HG02852 (cell line): ENCODE measurements around the gene ACP1.

Source experiments
- ATAC-seq: cut with Tn5 transposase; IDR thresholded peaks from one replicate; pipeline ENCODE4 v1.9.1; 2021; ENCODE audit warnings: mild to moderate bottlenecking, moderate library complexity; ENCODE audit not compliant: unreplicated experiment

Gene ACP1

DNA sequence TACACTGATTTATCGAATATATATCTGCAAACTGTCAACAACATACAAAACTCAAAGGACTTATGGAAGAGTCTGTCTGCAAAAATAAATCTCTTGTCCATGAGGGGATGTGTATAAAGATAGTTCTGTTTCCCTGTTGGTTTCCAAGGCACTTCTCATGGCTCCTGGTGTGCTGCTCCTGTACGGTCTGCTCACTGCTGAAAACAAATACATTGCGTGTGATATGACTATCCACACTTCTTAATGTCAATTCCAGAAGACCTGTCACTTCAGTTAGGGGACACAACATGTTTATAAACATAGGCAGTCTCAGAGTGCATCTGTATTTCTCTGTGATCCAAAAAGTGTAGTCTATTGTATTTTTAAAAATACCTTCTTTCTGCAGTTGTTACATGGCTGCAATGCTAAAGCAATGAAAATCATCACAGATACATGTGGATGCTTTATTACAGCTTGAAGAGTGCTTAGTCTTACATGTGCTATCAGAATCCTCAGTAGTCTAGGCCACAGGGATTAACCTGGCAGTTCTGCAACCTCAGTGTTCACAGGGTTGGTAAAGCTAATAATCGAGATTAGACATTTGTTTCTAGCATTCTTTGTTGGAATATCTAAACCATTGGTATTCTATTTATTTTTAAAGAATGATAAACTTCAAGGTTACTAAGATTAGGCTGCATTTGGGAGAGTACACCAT is 15.4 kb downstream of the ACP1 start:
- no peak for ATAC-seq

DNA sequence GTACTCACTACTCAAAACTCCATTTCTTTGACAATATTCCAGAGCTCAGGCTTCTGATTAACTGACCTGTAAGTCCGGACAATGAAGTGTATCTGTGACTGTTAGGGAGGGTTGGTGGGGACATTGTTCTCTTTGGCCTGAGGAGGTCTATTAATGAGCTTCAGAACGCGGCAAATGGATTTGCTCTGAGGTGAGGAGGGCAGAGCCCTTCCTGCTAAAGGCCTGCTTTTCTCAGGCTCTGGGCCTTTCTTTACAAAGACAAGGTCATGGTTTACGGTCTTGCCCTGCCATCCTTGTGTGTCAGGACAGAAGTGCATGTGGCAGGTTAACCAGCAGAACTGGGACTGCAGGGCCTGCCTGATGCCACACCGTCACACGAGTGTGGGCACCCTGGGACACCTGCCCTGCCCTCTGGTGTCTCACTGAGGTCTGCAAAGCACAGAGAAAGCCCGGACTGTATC is 15.9 kb downstream of the ACP1 start:
- ATAC-seq = no peak

DNA sequence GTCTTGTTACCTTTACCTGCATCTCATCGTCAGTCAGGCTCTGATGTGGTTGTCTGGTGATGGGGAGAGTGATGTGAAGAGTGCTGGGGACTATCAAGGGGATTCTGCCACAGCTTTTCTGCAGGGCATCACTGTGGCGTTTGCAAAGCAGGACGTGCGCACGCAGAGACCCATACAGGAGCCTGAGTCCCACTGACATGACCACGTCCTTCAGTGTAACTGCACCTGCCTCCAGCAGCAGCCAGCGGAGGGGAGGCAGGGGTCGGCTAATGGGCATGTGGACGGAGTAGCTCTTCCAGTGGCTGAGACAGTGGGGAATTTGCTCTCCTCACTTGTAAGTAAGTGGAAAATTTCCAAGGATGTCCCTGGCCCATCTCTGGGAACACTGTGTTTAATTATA is 16.6 kb downstream of the ACP1 start:
- ATAC-seq = no peak

DNA sequence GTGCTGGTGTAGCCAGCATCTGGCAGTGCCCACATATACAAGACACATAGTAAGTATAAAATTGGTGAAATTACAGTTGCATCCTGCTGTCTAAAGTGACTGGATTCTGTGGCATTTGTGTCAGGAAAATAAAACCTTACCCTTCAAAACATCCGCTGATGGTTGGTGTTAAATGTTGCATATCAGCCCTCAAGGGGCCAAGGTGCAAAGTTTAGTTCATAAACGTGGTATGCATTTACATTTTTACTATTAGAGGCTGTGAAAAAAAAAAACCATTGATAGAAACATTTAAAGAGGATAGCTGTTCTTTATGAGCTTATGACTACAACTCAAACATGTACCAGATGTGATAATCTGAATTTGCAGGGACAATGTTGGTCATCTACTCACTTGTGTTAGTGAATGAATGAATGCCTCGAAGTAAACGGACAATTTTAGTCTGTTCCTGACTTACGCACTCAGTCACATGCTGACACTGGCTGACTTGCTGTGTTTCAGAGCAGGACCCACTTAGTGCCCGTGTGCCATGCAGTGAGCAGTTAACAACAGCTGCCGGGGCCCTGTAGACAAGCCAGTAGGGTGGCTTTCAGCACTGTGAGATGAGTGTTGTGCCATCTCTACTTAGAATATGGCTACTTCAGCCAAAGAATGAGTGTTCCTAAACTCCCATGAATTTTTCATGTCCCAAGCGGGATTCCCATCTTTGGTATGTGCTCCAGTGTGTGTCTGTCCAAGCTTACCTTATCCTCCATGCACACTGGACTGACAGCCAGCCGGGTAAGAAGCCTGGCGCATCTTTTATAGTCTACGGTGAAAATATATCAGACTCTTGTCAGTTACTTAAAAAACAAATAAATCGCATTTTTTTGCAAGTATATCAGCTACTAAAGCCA is 17.9 kb downstream of the ACP1 start:
- ATAC-seq = no peak

DNA sequence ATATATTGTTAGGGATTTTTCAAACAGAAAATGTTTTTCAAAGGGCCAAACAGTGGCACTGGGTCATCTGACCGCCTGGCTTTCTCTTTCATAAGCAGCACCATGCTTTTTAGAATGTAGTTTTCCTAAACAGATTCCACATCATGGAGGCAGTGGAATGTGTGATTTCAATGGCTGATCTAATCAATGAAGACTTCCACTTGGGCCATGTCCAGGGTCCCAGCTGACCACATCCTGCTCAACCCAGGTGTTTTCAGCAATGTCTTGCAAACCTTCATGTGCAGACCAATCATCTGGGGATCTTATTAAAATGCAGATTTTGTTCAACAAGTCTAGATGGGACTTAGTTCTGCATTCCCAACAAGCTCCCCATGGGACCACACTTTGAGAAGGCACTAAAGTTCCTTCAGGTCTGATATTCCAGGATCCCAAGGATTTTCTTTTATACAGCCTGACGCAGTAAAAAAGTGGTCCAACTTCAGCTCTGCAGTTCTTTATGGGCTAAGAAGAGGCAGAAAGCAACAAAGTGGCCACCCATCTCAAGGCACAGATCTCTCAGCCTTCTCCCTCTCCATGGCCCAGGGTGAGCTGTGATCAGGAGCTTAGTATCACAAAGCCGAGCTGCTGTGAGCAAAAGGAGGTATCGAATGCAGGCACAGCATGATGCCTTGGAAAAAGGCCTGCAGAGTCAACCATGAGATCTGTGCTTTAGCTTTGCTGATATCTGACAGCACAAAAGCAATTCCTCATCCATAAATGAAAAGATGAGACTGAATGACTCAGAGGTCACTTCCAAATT is 19.4 kb downstream of the ACP1 start:
- no peak for ATAC-seq

DNA sequence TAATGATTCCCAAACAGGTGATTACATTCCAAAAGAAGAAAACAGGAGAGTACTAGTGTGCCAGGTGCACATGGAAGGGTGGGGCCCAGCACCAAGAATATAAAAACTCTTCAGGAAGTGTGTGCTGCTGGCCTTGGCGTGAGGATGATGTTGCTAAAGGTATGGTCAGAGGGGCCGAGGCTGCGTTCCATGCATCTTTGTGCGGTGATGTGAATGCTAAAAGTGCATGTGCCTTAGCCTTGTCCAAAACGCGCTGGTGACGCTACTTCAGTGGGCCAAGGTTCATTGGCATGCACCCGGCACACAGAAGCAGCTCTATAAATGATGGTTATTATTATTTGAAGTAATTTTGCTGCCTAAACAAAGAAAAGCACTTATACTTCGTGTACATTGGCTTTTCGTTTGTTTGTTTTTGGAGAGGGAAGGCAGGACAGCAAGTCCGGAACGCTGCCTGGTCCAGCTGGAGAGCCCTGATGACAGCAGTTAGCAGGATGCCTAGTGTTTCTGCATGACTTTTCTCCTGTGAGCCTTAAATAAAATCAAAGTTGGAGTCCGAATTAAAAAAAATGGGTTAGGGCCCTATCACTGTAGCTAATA is 20.2 kb downstream of the ACP1 start:
- ATAC-seq = no peak

DNA sequence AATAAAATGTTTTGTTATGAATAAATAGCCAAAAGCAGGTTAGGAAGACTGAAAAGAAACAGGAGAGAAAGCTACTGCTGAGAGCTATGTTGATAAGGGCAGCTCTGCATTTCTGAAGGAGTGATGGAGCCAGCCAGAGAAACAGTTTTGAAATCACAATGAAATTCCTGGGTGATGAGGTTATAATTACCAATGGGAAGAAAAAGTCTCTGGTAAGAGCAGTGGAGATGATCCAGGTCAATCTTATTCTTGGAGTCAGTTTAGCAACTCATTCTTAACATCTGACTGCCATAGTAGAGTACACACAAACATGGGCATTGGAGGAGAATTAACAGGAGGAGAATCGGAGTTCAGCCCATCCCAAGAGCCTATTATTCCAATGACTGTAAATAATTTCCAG is 20.8 kb downstream of the ACP1 start:
- ATAC-seq = no peak

DNA sequence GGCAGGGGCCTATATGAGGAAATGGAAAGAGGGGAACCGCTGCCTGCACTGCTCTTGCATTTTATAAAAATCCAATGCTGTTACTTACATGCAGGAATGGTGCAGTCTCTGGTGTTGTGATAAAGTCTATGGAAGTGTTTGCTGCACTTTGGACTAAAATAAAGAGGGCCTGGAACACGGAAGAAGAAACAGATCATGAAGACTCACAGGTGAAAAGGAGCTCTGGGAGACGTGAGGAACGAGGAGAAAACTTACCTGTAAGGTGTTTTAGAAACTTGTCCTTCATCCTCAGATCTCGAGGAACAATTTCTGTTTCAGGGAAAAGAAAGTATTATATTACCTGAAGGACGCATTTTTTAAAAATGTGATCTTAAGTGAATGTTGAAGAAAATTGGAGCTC is 21.3 kb downstream of the ACP1 start:
- no peak for ATAC-seq

DNA sequence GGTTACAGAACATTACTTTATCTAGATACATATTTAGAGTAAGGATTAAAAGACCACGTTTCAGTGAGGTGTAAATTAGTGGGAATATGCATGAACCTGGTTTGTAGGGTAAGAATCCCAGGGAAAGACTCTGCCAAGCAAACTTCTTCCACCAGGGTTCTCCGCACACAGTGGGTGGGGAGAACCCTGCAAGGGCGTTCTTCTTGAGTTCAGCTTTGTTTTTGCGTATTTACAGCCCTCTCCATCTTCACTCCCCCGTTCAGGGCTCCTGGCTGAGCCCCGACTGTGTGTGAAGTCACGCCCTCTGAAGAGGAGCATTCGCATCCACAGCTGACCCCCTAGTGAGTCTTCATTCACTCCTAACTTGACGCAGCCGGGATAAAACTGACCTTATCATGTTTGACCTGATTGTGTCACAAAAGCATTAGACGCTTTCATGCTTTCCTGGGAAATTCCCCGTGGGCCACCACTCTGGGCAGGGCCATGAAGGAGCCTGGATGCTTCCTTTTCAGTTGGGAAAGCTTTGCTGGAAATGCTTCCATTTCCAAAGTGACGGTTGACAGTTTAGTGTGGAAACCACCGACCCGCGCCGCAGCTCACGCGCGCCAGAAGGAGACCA is 22.1 kb downstream of the ACP1 start:
- no peak for ATAC-seq

DNA sequence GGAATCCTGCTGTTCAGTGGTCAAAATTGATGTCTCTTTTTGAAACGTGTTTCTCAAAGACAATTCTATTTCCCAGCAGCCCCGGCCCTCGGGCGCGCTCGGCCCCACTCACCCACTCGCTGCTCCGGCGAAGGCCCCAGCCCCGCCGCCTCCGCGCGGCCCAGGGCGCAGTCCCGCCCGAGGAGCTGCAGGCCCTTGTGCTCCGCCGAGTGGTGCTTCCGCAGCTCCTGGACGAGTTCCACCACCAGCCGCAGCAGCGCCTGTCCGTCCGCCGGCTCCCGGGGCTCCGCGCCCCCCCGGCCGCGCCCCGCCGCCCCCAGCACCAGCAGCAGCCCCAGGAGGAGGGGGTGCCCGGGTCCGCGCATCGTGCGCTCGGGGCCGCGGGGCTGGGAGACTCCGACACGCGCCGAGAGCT is 22.7 kb downstream of the ACP1 start:
- no peak for ATAC-seq

DNA sequence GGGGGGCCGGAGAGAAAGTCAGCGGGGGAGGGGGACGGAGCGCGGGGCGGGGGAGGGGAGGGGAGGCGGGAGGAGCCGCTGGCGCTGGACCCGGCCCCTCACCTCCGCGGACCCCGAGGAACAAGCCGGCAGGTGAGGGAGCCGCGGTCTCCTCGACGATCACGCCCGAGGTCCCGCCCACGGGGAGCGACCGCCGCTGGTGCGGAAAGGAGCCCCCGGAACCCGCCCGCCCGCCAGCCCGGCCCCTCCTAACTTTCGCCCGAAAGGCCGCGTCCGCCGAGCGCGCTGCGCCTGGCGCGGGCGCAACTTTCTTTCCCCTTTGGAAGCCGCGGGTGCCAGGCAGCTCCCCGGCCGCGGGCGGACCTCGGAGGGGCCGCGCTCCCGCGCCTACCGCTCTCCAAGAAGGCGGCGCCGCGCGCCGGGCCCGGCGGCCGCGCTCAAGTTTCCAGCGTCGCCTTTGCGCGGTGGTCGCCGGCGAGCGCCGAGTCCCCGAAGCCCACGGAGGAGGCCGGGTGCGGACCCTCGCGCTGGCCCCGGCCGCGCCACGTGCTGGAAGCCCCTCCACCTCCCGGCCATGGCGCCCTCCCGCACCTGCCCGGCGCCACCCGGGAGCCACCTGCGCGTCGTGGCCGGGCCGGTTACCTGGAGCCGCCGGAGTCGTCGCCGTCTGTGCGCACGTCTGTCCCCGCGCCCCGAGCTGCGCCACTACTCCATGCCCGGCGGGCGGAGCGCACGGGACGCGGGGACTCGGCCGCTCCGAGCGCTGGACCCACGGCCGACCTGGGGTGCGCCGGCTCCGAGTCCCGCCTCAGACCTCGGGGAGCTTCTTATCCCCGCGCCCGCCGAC is 23.4 kb downstream of the ACP1 start, which contains the start of gene ALKAL2:
TSS of gene ALKAL2 (minus strand) at position 181 of the 847 bp plus-strand sequence. CDS start 256 bp downstream, outside the sequence.
- no peak for ATAC-seq

DNA sequence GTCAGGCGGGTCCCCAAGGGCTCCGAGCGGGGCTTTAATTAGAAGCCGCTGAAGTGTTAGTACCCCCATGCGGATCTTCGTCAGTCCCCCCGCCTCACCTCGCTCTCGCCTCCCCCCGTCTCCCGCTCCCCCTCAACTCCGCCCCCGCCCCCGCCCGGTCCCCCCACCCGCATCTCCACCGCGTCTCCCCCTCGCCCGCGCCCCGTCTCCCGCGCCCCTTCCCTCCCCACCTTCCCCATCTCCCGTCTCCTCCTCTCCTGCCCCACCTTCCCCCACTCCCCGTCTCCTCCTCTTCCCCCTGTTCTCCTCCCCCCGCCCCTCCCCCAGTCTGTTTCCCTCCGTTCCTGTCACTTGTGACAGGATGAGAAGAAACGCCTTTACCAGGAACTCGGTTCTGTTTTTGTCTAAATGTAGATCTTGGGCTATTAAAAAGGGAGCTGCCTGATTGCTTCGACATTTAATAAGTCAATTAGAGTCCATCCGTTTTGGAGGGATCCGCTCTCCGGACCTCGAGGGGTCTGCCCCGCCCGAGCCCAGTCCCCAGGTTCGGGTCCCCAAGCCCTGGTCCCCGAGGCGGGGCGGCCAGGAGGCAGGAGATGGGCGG is 24.1 kb downstream of the ACP1 start:
- no peak for ATAC-seq

DNA sequence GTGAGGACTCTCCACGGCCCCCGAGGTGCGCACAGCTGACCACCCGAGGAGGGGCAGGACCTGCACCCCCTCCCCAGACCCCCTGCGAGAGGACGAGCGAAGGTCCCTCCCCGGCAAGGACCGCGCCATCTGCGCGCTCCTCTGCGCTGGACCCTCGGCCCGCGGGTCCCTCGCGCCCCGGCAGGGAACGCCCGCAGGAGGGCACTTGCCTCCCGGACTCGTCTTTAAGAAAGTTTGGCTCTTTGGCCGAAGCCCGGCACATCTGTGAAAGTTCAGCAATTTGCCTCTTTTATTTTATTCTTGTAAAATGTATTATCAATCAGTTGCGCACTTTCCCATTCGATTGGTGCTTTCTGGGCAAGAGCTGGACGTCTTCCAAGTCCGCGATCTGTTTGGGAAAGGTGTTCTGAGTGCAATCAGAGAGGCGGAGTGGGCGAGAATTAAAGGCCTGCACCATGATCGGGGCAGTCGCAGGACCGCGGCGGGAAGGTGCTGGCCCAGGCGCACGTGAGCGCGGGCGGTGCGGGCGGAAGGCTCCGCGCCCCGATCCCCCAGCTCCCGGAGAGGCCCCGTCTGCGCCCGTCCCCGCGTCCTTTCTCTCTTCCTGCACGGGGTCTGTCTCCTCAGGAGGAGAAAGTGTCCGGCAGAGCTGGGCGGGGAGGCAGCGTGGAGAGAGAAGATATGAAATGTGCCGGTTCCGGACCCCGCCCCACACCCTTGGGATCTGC is 24.8 kb downstream of the ACP1 start:
- no peak for ATAC-seq

DNA sequence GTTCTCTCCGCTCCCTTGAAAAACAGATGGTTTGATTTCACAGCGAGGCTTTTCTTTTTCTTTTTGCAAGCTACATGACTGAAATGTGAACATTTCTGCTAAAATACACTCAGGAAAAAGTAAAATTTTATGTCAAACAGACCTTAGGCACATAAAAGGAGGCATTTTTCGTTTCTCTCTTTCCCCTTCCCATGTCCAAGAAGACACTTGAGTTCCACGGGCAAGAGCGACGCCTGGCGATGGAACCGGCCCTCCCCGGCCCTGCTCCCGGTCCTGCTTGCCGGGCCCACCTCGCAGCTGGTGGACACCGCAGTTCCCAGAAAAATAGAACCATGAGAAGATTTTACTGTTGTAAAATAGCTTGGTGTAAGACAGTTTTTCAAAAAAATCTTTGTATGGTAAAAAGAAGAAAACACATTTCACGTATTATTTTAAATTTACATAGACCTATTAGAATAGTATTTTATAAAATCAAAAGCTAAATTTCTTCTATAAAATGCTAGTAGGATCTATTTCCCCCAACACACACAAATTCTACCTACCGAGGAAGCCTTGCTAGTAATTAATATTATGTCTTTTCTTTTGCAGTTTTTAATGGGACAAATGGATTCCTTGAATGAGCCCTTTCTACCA is 25.5 kb downstream of the ACP1 start:
- no peak for ATAC-seq

DNA sequence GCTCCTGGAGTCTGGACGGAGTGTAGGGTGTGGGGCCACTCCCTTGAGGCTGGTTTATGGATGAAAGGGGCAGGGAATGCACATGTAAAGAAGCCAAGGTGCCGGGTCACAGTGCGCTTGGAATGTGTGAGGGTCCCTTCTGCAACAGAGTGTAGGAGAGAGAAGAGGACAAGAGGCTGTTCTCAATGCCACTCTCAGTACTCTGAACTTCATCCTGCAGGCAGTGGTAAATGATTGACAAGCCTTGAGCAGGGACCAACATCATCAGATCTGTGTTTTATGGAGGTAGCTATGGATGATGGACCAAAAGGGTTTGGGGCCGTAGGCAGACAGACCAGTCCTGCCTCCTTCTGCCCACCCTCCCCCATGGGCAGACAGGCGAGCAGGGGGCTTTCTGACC is 30.3 kb downstream of the ACP1 start:
- no peak for ATAC-seq

DNA sequence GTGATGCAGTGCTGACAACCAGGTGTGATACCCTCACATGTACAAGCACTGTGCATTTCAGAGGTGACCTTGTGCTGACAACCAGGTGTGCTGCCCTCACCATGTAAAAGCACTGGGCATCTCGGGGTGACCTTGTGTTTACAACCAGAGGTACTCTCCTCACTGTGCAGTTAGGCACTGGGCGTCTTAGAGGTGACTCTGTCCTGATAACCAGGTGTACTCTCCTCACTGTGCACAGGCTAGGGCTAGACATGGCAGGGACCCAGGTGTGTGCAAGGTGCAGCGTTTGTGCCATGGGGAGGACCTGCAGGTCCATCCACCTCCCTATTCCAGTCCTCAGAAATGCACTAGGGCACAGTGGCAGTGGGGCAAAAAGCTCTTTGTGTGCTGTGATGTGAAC is 31.6 kb downstream of the ACP1 start:
- no peak for ATAC-seq

DNA sequence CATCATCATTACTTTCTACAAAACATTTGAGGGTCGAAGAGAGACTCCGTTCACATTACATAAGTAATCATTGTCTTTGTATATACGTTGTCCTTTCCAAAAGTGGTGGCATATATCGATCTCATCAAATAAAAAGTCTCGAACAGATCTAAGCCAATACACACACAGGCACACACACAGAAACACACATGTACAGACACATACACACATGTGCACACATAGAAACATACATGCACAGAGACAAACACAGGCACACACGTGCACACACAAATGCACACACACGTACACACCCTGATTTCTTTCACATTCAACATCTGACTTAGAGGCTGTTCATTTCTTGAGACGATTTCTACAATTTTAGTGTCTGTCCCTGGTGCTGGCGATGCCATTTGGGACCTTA is 40.6 kb downstream of the ACP1 start:
- ATAC-seq = no peak
